ENCODE data around the gene PTGES3.

DNA sequence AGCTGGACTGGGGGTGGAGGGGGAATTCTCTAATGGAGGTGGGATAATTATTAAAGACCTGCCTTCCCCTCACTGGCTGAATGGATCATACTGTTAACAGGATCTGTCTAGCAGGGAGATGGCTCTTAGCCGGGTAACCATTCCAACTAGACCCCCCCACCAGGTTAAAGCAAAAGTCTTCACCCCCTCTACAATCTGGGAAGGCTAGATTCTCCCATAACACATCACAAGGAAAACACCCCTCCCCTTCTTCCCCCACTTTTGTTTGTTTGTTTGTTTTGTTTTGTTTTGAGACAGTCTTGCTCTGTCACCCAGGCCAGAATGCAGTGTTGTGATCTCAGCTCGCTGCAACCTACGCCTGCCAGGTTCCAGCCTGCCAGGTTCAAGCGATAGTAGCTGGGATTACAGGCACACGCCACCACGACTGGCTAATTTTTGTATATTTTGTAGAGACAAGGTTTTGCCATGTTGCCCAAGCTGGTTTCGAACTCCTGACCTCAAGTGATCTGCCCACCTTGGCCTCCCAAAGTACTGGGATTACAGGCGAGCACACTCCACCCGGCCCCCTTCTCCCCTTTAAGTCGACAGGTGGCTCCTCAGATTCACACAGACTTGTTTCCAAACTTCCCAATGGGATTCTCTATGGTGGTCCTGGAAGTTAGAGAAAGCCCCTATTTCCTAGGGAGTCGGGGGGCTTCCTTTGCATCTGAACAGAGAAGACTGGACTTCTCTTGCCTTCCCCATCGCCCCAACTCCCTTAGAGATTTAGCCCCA is 54.4 kb downstream of the PTGES3 start:
- TF ChIP-seq, protein P1, sequence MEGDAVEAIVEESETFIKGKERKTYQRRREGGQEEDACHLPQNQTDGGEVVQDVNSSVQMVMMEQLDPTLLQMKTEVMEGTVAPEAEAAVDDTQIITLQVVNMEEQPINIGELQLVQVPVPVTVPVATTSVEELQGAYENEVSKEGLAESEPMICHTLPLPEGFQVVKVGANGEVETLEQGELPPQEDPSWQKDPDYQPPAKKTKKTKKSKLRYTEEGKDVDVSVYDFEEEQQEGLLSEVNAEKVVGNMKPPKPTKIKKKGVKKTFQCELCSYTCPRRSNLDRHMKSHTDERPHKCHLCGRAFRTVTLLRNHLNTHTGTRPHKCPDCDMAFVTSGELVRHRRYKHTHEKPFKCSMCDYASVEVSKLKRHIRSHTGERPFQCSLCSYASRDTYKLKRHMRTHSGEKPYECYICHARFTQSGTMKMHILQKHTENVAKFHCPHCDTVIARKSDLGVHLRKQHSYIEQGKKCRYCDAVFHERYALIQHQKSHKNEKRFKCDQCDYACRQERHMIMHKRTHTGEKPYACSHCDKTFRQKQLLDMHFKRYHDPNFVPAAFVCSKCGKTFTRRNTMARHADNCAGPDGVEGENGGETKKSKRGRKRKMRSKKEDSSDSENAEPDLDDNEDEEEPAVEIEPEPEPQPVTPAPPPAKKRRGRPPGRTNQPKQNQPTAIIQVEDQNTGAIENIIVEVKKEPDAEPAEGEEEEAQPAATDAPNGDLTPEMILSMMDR (conservative IDR thresholded peaks at IDR 0.05; ENCODE audit: low read length), result no peak
- TF ChIP-seq EZH2phosphoT487 (IDR thresholded peaks at IDR 0.05; ENCODE audit: borderline replicate concordance), result no peak
